Measurements from ENCODE around the gene EPB41L3.

Gene EPB41L3

DNA sequence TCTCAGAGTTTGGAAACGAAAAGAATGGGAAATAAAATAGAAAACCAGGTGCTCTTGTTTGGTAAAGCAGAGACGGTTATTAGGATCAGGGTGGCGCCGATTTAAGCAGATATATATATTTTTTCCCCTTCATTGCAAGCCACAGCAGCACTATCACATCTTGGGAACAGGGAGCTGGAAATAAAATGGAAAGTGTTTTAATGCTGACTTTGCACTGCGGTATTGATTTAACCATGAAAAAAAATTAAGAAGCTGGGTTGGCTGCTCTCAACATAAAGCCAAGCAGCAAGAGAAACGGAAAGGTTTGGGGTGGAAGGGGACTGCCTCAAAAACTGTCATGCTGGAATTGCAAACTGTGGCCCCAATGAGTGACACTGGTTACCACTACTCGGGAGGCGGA lies 145.5 kb downstream of the EPB41L3 start:
- no peak for DNase-seq

DNA sequence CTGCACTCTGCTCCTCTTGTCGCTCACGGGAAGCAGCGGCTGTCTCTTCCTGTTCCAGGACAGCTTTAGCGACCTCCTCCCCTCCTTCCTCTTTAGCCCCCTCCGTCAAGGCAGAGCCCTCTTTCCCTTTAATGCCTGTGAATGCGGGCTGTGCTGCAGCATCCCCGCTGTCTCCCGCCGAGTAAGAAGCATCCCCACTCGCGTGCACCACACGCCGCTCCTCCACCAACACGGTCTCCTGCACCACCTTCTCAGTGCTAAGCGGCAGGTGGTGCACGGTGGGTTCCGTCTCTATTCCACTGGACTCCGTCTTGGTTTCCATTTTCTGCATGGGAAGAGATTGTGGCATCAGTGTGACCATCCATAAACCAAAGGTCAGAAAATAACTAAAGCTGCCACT lies 146.7 kb downstream of the EPB41L3 start:
- no peak for DNase-seq

DNA sequence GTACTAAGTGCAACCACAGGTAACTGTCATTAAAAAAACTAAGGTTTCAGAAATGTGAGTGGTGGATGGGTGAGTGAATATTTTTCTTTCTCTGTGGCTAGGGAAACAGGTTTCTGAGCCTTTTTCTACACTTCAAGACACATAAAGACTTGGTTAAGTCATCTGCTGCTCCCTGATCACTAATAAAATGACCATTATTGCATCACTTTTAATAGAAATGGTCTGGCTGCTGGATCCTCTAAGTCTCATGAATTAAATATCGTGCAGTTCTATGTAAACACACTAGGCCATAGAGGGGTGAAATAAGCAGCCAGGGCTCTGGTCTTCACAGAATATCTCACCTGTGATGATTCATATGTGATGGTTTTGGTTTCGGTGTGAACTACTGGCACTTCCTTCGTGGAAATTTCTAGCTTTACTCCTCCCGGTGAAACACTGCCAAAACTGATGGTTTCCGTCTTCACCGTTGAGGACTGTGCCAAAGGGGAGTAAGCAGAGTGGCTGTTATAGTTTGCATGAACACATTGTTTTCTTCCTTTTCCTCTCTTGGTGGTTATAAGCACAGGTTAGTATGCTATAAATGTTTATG lies 147.8 kb downstream of the EPB41L3 start:
- DNase-seq = no peak

DNA sequence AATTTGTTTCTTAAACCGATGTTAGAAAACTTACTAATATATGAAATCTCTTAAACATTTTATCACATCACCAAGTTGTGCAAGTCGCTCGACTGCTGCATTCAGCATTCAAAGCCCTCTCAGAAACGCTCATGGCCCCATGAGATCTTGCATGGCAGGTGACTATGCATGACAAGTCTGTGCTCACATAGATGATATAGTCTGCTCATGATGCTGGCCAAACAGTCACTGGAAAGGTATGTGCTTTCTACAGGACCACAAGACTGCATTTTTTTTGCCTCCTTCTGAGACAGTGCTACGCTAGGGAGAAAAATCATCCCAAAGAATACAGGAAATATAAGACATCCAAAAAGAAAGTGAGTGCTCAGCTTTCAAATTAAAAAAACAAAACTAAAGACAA lies 150.0 kb downstream of the EPB41L3 start:
- DNase-seq = peak; percentile 76

DNA sequence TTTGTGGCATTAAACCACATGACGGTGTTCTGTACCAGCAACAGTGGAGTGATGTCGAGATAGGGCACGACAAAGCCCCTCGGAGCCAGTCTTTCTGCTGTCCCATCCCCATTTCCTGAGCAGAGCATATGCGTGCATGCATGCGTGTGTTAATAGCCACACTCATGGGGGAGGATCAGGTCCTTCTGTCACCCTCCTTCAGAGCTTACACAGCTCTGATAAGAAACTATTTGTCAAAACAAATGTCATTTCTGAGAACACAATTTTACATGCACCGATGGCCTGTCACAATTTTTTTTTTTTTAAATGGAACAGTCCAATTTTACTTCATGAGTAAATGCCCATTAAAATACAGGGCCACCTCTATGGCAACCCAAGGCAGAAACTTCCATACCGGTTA lies 152.4 kb downstream of the EPB41L3 start:
- DNase-seq = no peak

DNA sequence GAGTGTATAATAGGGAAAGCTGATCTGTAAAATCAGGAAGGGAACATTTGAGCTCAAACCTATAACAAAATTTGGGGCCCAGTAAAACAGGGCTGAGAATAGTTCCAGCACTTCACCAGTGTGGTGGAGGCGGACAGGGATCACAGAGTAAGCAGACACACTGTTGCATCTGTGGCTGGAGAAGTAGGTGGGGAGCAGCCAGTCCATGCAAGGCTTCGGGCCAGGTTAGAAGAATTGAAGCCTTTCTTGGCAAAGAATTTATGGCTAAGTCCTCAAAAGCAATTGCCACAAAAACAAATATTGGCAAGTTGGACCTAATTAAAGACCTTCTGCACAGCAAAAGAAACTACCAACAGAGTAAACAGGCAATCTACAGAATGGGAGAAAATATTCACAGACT lies 154.4 kb downstream of the EPB41L3 start:
- no peak for DNase-seq

DNA sequence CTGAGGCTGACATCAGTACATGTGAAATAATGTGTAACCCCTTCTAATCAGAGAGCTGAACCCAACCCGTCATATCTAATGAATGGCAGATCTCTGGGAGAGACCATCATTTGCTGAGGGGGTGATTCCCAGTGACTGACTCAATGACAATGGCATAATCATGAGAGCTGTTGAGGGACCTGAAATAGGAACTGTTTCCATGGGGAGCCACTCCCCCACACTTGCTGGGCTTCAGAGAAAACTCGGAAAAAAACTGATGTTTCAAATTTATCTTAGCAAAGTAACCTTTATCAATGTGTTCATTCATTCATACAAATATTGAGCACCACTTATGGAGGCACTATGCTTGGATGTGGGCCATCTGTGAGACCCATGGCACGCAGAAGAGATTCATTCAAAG lies 154.9 kb downstream of the EPB41L3 start:
- no peak for DNase-seq

DNA sequence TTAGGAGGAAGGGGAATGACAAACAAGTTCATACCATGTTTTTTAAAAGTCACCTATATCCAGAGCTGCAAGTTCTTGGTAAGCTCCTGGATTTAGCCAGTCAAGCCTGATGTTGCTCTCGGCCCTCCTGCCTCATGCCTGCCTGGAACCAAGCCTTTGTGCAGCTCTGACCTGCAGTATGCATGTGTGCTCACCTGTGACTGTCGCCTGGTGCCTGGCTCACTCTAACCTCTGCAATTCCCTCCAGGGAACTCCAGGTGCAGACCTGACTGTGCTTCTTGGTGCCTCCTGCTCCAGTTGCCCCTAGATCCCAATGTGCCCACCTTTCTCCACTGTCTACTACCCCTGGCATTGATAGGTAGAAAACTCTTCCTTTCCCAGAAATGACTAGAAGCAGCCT lies 163.2 kb downstream of the EPB41L3 start:
- no peak for DNase-seq

DNA sequence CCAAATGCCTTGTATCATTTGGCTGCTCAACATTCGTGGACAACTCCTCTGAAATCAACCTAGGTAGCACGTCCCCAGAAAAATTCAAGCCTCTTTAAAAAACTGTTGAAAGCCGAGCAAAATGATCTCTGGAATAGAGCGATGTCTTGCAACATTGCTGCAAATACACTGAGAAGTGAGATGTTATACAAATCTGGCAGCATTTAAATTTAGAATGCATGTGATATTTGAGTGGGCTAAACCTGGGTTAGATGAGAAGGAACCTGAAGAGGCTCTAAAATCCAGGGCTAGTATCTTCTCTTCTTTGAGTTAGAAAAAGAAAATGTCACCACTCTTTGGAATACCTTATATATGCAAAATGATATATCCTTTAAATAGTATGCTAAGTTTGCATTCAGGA lies 166.8 kb downstream of the EPB41L3 start:
- no peak for DNase-seq

DNA sequence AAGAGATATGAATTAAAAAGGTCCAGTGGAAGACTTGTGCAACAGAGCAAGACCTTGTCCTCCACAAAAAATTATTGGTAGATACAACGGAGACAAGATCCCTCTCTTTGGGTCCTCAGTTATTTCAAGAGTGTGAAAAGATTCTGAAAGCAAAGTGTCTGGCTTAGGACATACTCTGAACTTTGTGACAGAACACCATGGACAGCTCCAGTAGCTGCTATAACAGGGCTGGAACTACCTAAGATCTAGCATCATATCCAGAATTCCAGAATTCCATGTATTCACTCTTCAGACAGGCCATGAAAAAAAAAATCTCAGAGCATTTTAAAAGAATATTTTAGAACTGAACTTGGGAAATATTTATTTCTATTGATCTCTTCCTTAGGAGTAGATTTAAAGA lies 173.5 kb downstream of the EPB41L3 start:
- peak; percentile 1 for DNase-seq

DNA sequence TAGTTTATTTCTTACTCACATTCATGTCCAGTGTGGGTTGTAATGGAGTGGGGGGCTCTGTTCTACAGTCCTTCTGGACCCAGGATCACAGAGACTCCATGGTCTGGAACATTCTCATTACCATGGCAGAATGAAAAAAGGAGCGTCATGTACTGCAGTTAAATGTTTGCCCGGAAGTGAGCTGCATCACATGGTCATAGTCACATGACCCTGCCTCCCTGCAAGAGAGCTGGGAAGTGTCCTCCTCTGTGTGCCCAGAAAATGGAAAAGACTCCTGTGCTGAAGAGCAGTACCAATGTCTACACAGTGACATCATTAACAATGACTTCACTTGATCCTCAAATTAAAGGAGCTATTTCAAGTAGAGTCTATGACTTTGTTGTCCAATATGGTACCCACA lies 174.3 kb downstream of the EPB41L3 start:
- DNase-seq = no peak

DNA sequence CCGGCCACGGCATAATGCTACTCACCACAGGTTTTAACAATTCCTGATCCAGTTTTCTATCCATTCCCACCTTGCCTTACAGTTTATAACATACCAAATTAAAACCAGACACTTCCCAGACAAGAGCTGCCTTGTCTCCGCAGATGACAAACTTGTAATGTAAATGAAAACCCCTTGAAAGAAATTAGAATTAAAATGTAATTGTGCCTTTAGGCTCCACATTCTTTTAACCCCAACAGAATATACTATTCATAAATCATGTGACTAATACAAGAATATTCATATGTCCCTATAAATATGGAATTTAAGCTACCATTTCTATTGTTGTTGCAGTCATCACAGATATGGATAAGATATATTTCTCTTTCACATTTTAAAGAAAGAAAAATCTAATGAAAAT lies 178.4 kb downstream of the EPB41L3 start:
- no peak for DNase-seq

DNA sequence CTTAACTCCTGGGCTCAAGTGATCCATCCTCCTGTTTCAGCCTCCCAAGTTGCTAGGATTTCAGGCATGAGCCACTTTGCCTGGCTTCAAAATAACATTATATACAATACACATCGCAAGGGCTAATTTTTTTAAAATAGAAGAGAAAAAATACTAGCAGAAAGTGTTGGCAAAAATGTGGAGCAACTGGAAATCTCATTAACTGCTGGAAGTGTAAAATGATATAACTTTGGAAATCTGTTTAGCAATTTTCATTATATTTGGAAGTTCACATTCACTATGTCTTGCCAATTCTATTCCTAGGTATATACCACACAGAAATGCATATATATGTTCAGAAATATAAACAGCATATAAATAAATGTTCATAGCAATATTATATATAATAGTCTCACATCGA lies 193.2 kb downstream of the EPB41L3 start:
- DNase-seq = no peak

Data from fibroblast of skin of abdomen (primary cell).